Uterus (tissue), 2 donors: ENCODE data around the gene TMEM209.

Experiments used
- POLR2A ChIP-seq, 2 donors: fragments of 450-650 bp; IDR thresholded peaks; one replicate each; pipeline ENCODE4 v1.6.1; 2016; ENCODE audit warnings: antibody characterized with exemption in 2 of 2, mild to moderate bottlenecking in 1 of 2, moderate library complexity in 1 of 2
- TF ChIP-seq, protein P1 (sequence below), 4 experiments: fragments of 200-600 bp in 2 of 4; fragments of 450-650 bp in 2 of 4; sonication (generic) in 2 of 4; IDR thresholded peaks; one replicate each; pipeline ENCODE4 v1.5.1; 2016 to 2019; ENCODE audit warnings: antibody characterized with exemption in 4 of 4, mild to moderate bottlenecking in 2 of 4, moderate library complexity in 1 of 4

DNA sequence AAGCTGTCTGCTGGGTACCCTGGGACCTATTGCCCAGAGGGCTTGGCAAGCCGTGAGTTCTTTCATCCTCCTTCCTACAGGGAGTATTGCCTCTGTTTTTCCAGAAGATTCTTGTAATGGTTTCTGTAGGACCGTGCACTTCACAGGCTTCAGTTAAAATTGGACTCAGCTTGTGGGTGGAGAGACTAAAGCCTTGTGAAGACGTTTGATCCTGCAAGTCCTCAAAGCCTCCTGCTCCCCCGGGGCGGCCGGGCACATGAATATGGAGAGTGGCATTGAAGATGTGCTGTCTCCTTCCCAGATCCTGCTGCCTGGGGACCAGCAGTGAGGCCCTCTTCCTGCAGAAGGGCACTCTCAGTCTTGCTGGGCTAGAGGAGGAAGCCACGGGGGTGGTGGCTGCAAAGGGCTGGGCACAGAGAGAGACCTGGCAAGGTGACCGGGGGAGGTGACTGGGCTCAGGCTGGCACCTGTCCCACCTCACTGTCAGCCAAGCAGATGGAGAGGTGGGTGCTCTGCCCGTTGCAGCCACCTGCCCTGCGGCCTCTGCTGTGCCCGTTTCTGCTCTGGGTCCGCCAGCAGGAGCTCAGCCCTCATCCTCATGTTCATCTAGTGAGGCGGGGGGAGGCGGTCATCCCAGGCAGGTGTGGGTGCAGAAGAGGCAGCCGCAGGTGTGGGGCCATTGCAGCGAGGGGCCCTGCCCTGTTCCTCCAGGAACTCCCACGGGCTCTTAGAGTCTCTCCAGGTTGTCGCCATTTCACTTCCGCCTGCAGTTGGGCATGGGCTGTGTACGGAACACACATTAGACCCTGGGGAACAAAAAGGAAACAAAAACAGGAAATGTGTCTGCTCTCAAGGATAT, 55.7 kb downstream of the TMEM209 start:
- TF ChIP-seq, protein P1, sequence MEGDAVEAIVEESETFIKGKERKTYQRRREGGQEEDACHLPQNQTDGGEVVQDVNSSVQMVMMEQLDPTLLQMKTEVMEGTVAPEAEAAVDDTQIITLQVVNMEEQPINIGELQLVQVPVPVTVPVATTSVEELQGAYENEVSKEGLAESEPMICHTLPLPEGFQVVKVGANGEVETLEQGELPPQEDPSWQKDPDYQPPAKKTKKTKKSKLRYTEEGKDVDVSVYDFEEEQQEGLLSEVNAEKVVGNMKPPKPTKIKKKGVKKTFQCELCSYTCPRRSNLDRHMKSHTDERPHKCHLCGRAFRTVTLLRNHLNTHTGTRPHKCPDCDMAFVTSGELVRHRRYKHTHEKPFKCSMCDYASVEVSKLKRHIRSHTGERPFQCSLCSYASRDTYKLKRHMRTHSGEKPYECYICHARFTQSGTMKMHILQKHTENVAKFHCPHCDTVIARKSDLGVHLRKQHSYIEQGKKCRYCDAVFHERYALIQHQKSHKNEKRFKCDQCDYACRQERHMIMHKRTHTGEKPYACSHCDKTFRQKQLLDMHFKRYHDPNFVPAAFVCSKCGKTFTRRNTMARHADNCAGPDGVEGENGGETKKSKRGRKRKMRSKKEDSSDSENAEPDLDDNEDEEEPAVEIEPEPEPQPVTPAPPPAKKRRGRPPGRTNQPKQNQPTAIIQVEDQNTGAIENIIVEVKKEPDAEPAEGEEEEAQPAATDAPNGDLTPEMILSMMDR (IDR thresholded peaks at IDR 0.05): no peak
- TF ChIP-seq POLR2A (IDR thresholded peaks at IDR 0.05): no peak
